ENCODE measurements around the gene ENO2. TPM values are rescaled to one million over a fixed set of nuclear protein-coding genes. Genes with fewer than 3 reads are reported as not detected.
"Not testable (repeated sequence)": the region's sequence is repeated elsewhere in the genome, so short reads cannot be mapped to it uniquely, and the experiment has no call there.

Gene ENO2
- total RNA-seq, 1 experiment from 2014 or later: 13.4 TPM

- not testable (repeated sequence) for DNase-seq (ENCODE audit: low read depth)
Observed at GRCh38 chr12:6886206-6886999, 28.0 kb upstream of the ENO2 start.

- DNase-seq (ENCODE audit: low read depth): no peak
Observed at GRCh38 chr12:6887460-6887859, 26.9 kb upstream of the ENO2 start.

- DNase-seq (ENCODE audit: low read depth): no peak
Observed at GRCh38 chr12:6888360-6888759, 26.0 kb upstream of the ENO2 start.

- not testable (repeated sequence) for DNase-seq (ENCODE audit: low read depth)
Observed at GRCh38 chr12:6888794-6889193, 25.6 kb upstream of the ENO2 start.

GRCh38 chr12:6889775-6890573, 24.4 kb upstream of the ENO2 start:
- DNase-seq (ENCODE audit: low read depth): not testable (repeated sequence)

GRCh38 chr12:6890789-6891645, 23.4 kb upstream of the ENO2 start:
- DNase-seq (ENCODE audit: low read depth): peak; percentile 99

- no peak for DNase-seq (ENCODE audit: low read depth)
Observed at GRCh38 chr12:6891646-6892001, 22.8 kb upstream of the ENO2 start.

GRCh38 chr12:6892683-6893082, 21.7 kb upstream of the ENO2 start:
- not testable (repeated sequence) for DNase-seq (ENCODE audit: low read depth)

GRCh38 chr12:6894321-6894720, 20.1 kb upstream of the ENO2 start:
- no peak for DNase-seq (ENCODE audit: low read depth)

GRCh38 chr12:6896846-6897435, 17.4 kb upstream of the ENO2 start:
- no peak for DNase-seq (ENCODE audit: low read depth)

- no peak for DNase-seq (ENCODE audit: low read depth)
Observed at GRCh38 chr12:6899427-6899826, 15.0 kb upstream of the ENO2 start.

GRCh38 chr12:6899837-6900519, 14.4 kb upstream of the ENO2 start:
- DNase-seq (ENCODE audit: low read depth): peak; percentile 50

GRCh38 chr12:6902448-6902847, 11.9 kb upstream of the ENO2 start:
- DNase-seq (ENCODE audit: low read depth): no peak

GRCh38 chr12:6903722-6904121, 10.7 kb upstream of the ENO2 start:
- DNase-seq (ENCODE audit: low read depth): peak; percentile 63

- peak; percentile 96 for DNase-seq (ENCODE audit: low read depth)
Observed at GRCh38 chr12:6904280-6905276, 9.8 kb upstream of the ENO2 start, which contains the start of gene LRRC23. Gene LRRC23, plus strand, starts transcription at chr12:6904822. Its CDS starts 812 bp downstream, at chr12:6905634.

GRCh38 chr12:6905414-6906040, 8.9 kb upstream of the ENO2 start:
- no peak for DNase-seq (ENCODE audit: low read depth)

- DNase-seq (ENCODE audit: low read depth): not testable (repeated sequence)
Observed at GRCh38 chr12:6908141-6908540, 6.2 kb upstream of the ENO2 start.

GRCh38 chr12:6909421-6910145, 4.8 kb upstream of the ENO2 start:
- DNase-seq (ENCODE audit: low read depth): no peak

All from Daoy (cell line).